Right ventricle myocardium inferior (tissue), 1 donor: ENCODE measurements around the gene MEPE. TPM values are rescaled to one million over a fixed set of nuclear protein-coding genes. Genes with fewer than 3 reads are reported as not detected.

Experiments
- ATAC-seq: fragments of 200-7000 bp; cut with Tn5 transposase; one replicate; pipeline ENCODE4 v1.9.1; 2020; ENCODE audit warnings: mild to moderate bottlenecking, moderate library complexity
- DNase-seq: peaks from one replicate; pipeline ENCODE4 v3.0.0; 2021; ENCODE audit errors: missing footprints
- intact Hi-C: fragments of 100-400 bp; cut with DNase I; formaldehyde crosslinking; loops from one replicate; pipeline ENCODE4 v1.11.0; 2022
- total RNA-seq: library from RNA; stranded (reverse); fragmentation: NEBNext Ultra II Directional; extraction: Animal tissue kit (Norgen Biotek cat#: 25700); gene quantifications from one replicate; pipeline ENCODE4 v1.2.1, GENCODE V29; 2021
- donor health status: DM: no; HTN: yes; CAD: no; lungs with severe emphysema.

MEPE gene
- total RNA-seq, 1 donor from 2014 or later: not detected

GRCh38 chr4:87838890-87839591 lies 6.3 kb downstream of the MEPE start:
- DNase-seq: peak; percentile 73
- ATAC-seq: peak; percentile 56
- intact Hi-C loops: loop anchor here (2.0 kb wide), 2 partner anchors 160 to 294 kb away; no protein-coding TSS in a partner anchor

GRCh38 chr4:87839592-87839946 lies 6.8 kb downstream of the MEPE start:
- intact Hi-C loops: loop anchor here (2.0 kb wide), 2 partner anchors 161 to 295 kb away; no protein-coding TSS in a partner anchor
- ATAC-seq (no peak), DNase-seq (no peak)

- DNase-seq: no peak
- intact Hi-C loops: no loop called here
- no peak for ATAC-seq
Observed at GRCh38 chr4:87840149-87840548, 7.4 kb downstream of the MEPE start.

GRCh38 chr4:87843936-87844335 lies 11.2 kb downstream of the MEPE start:
- peak; percentile 84 for ATAC-seq
- DNase-seq: no peak
- intact Hi-C loops: no loop called here

- intact Hi-C loops: no loop called here
- no peak for ATAC-seq
- DNase-seq: no peak
Observed at GRCh38 chr4:87844452-87844851, 11.7 kb downstream of the MEPE start.

- DNase-seq (no peak), ATAC-seq (no peak)
- intact Hi-C loops: loop anchor here (5.0 kb wide), 1 partner anchor 469 kb away; no protein-coding TSS in a partner anchor
Observed at GRCh38 chr4:87846226-87846625, 13.5 kb downstream of the MEPE start.

GRCh38 chr4:87848622-87849351 lies 16.0 kb downstream of the MEPE start:
- DNase-seq: no peak
- ATAC-seq: peak; percentile 82
- intact Hi-C loops: loop anchor here (2.0 to 5.0 kb wide), 3 partner anchors 170 to 471 kb away; no protein-coding TSS in a partner anchor

GRCh38 chr4:87849612-87850011 lies 16.8 kb downstream of the MEPE start:
- no peak for DNase-seq
- intact Hi-C loops: loop anchor here (2.0 to 5.0 kb wide), 4 partner anchors 171 to 472 kb away; no protein-coding TSS in a partner anchor

GRCh38 chr4:87851332-87851731 lies 18.6 kb downstream of the MEPE start:
- DNase-seq: no peak
- intact Hi-C loops: loop anchor here (5.0 kb wide), 1 partner anchor 361 kb away; no protein-coding TSS in a partner anchor
- ATAC-seq: peak; percentile 45

More at GRCh38 chr4:87849612-87850011, 16.8 kb downstream of the MEPE start:
- ATAC-seq: no peak

GRCh38 chr4:87851953-87852352 lies 19.2 kb downstream of the MEPE start:
- ATAC-seq (no peak), DNase-seq (no peak)
- intact Hi-C loops: loop anchor here (5.0 kb wide), 1 partner anchor 360 kb away; no protein-coding TSS in a partner anchor

GRCh38 chr4:87853108-87853507 lies 20.3 kb downstream of the MEPE start:
- intact Hi-C loops: loop anchor here (1.0 to 5.0 kb wide), 2 partner anchors 120 to 359 kb away; no protein-coding TSS in a partner anchor
- ATAC-seq (no peak), DNase-seq (no peak)

- intact Hi-C loops: loop anchor here (1.0 to 5.0 kb wide), 2 partner anchors 119 to 358 kb away; no protein-coding TSS in a partner anchor
- DNase-seq: no peak
- no peak for ATAC-seq
Observed at GRCh38 chr4:87853891-87854290, 21.1 kb downstream of the MEPE start.

GRCh38 chr4:87855559-87855958 lies 22.8 kb downstream of the MEPE start:
- ATAC-seq (no peak), DNase-seq (no peak)
- intact Hi-C loops: no loop called here

GRCh38 chr4:87856816-87857215 lies 24.0 kb downstream of the MEPE start:
- intact Hi-C loops: no loop called here
- ATAC-seq (no peak), DNase-seq (no peak)

GRCh38 chr4:87857789-87858188 lies 25.0 kb downstream of the MEPE start:
- no peak for DNase-seq
- ATAC-seq: no peak
- intact Hi-C loops: no loop called here

GRCh38 chr4:87862236-87862635 lies 29.5 kb downstream of the MEPE start:
- DNase-seq (no peak), ATAC-seq (no peak)
- intact Hi-C loops: no loop called here

- intact Hi-C loops: no loop called here
- DNase-seq (no peak), ATAC-seq (no peak)
Observed at GRCh38 chr4:87863486-87863885, 30.7 kb downstream of the MEPE start.

- ATAC-seq (no peak), DNase-seq (no peak)
- intact Hi-C loops: no loop called here
Observed at GRCh38 chr4:87864321-87864720, 31.6 kb downstream of the MEPE start.

GRCh38 chr4:87865288-87865687 lies 32.5 kb downstream of the MEPE start:
- intact Hi-C loops: no loop called here
- ATAC-seq (no peak), DNase-seq (no peak)
